Measurements from ENCODE around the gene NBR1.
A peak's percentile ranks its signal among the peaks of the same experiment; 100 is the strongest.

DNA sequence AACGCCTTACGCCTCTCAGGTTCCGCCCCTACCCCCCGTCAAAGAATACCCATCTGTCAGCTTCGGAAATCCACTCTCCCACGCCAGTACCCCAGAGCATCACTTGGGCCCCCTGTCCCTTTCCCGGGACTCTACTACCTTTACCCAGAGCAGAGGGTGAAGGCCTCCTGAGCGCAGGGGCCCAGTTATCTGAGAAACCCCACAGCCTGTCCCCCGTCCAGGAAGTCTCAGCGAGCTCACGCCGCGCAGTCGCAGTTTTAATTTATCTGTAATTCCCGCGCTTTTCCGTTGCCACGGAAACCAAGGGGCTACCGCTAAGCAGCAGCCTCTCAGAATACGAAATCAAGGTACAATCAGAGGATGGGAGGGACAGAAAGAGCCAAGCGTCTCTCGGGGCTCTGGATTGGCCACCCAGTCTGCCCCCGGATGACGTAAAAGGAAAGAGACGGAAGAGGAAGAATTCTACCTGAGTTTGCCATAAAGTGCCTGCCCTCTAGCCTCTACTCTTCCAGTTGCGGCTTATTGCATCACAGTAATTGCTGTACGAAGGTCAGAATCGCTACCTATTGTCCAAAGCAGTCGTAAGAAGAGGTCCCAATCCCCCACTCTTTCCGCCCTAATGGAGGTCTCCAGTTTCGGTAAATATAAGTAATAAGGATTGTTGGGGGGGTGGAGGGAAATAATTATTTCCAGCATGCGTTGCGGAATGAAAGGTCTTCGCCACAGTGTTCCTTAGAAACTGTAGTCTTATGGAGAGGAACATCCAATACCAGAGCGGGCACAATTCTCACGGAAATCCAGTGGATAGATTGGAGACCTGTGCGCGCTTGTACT, 45.7 kb upstream of the NBR1 start, which contains the start of gene BRCA1:
- TF ChIP-seq SP1 (IDR thresholded peaks at IDR 0.05) = peak; percentile 95
- TF ChIP-seq, protein P1, sequence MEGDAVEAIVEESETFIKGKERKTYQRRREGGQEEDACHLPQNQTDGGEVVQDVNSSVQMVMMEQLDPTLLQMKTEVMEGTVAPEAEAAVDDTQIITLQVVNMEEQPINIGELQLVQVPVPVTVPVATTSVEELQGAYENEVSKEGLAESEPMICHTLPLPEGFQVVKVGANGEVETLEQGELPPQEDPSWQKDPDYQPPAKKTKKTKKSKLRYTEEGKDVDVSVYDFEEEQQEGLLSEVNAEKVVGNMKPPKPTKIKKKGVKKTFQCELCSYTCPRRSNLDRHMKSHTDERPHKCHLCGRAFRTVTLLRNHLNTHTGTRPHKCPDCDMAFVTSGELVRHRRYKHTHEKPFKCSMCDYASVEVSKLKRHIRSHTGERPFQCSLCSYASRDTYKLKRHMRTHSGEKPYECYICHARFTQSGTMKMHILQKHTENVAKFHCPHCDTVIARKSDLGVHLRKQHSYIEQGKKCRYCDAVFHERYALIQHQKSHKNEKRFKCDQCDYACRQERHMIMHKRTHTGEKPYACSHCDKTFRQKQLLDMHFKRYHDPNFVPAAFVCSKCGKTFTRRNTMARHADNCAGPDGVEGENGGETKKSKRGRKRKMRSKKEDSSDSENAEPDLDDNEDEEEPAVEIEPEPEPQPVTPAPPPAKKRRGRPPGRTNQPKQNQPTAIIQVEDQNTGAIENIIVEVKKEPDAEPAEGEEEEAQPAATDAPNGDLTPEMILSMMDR (IDR thresholded peaks at IDR 0.05; ENCODE audit: low read depth, low read length, missing input control) = no peak
- TF ChIP-seq TAF1 (conservative IDR thresholded peaks at IDR 0.05) = peak; percentile 92
- peak; percentile 67 for TF ChIP-seq YY1 (IDR thresholded peaks at IDR 0.05)
- peak; percentile 64 for TF ChIP-seq RAD21 (IDR thresholded peaks at IDR 0.05)
- TF ChIP-seq, protein P2, sequence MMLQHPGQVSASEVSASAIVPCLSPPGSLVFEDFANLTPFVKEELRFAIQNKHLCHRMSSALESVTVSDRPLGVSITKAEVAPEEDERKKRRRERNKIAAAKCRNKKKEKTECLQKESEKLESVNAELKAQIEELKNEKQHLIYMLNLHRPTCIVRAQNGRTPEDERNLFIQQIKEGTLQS (IDR thresholded peaks at IDR 0.05) = peak; percentile 90
- TF ChIP-seq, protein P3, sequence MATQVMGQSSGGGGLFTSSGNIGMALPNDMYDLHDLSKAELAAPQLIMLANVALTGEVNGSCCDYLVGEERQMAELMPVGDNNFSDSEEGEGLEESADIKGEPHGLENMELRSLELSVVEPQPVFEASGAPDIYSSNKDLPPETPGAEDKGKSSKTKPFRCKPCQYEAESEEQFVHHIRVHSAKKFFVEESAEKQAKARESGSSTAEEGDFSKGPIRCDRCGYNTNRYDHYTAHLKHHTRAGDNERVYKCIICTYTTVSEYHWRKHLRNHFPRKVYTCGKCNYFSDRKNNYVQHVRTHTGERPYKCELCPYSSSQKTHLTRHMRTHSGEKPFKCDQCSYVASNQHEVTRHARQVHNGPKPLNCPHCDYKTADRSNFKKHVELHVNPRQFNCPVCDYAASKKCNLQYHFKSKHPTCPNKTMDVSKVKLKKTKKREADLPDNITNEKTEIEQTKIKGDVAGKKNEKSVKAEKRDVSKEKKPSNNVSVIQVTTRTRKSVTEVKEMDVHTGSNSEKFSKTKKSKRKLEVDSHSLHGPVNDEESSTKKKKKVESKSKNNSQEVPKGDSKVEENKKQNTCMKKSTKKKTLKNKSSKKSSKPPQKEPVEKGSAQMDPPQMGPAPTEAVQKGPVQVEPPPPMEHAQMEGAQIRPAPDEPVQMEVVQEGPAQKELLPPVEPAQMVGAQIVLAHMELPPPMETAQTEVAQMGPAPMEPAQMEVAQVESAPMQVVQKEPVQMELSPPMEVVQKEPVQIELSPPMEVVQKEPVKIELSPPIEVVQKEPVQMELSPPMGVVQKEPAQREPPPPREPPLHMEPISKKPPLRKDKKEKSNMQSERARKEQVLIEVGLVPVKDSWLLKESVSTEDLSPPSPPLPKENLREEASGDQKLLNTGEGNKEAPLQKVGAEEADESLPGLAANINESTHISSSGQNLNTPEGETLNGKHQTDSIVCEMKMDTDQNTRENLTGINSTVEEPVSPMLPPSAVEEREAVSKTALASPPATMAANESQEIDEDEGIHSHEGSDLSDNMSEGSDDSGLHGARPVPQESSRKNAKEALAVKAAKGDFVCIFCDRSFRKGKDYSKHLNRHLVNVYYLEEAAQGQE (IDR thresholded peaks at IDR 0.05) = peak; percentile 62
- peak; percentile 88 to 92 for TF ChIP-seq RXRA (IDR thresholded peaks at IDR 0.05)

Data from liver (tissue), 3 donors.